Activated naive CD8-positive, alpha-beta T cell (primary cell): ENCODE measurements around the gene WHRN.

ENCODE experiments used
- H3K27ac Mint-ChIP-seq: one replicate; pipeline ENCODE4 v1.8.0; 2021; ENCODE audit warnings: mixed read lengths
- H3K27me3 Mint-ChIP-seq: one replicate; pipeline ENCODE4 v1.8.0; 2021; ENCODE audit warnings: mixed read lengths
- H3K36me3 Mint-ChIP-seq: one replicate; pipeline ENCODE4 v1.8.0; 2021; ENCODE audit warnings: mixed read lengths
- H3K4me1 Mint-ChIP-seq: one replicate; pipeline ENCODE4 v1.8.0; 2021; ENCODE audit warnings: low read depth, mixed read lengths
- H3K4me3 Mint-ChIP-seq: one replicate; pipeline ENCODE4 v1.8.0; 2021; ENCODE audit warnings: mild to moderate bottlenecking, mixed read lengths
- H3K9me3 Mint-ChIP-seq: one replicate; pipeline ENCODE4 v1.8.0; 2021; ENCODE audit warnings: low read depth, mixed read lengths

WHRN gene

DNA sequence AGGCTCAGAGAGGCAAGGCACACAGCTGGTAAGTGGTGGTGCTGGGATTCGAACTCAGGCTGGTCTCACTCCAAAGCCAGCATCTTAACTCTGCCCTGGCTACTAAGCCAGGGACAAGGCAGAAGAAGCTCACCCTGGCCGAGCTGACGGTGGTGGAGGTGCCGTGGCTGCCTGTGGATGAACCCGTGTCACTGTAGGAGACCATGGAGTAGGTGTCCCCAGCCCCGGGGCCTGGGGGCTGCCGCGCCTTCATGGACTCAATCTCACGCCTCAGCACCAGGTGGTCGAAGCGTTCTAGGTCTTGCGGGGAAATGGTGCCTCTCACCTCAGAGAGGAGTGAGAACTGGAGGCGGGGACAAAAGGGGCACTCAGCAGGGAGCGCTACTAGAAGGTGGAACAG lies 82.1 kb downstream of the WHRN start:
- no peak overlapping the region for H3K27ac Mint-ChIP-seq
- no peaks in the 10 kb centered on the region for H3K27me3 Mint-ChIP-seq
- H3K4me3 Mint-ChIP-seq, result no peak overlapping the region
- no peaks in the 10 kb centered on the region for H3K36me3 Mint-ChIP-seq
- H3K4me1 Mint-ChIP-seq, result peaks cover 5% of the 10 kb centered on the region
- H3K9me3 Mint-ChIP-seq, result no peaks in the 10 kb centered on the region

DNA sequence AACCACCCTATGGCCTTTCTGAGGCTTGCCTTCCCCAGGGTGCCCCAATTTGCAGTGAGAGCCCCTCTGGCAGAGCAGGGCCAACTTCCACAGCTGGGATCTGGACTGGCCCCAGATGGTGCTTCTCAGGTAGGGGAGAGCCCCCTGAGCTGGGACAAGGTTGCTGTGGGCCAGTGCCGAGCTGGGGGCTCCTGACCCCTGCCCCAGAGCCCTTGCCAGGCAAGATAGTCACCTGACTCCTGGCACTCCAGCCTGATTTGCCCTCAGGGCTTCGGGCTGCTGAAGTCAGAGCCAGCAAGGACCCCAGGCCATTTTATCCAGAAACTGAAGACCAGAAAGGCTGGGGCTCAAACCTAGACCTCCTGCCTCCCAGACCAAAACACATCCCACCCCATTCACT lies 84.1 kb downstream of the WHRN start:
- Mint-ChIP-seq H3K4me1 (peaks cover 6% of the 10 kb centered on the region), H3K27ac (no peak overlapping the region), H3K36me3 (no peaks in the 10 kb centered on the region), H3K4me3 (no peak overlapping the region), H3K27me3 (no peaks in the 10 kb centered on the region), H3K9me3 (no peaks in the 10 kb centered on the region)

DNA sequence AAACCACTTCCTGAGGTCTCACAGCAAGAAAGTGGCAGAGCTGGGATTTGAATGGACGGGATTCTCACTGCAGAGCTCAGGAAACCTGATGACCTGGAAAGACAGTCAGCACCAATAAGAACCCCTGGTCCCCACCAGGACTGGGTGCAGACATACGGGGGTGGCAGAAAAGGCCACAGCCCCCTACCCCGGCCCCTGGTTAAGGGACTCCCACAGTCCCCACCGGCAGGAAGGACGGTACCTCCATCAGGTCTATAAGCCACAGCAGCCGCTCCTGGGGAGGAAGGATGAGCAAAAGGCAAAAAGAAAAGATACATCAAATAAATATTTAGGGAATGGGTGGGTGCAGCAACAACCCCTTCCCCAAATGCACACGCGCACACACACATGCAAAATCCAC lies 85.5 kb downstream of the WHRN start:
- H3K27me3 Mint-ChIP-seq, result no peaks in the 10 kb centered on the region

DNA sequence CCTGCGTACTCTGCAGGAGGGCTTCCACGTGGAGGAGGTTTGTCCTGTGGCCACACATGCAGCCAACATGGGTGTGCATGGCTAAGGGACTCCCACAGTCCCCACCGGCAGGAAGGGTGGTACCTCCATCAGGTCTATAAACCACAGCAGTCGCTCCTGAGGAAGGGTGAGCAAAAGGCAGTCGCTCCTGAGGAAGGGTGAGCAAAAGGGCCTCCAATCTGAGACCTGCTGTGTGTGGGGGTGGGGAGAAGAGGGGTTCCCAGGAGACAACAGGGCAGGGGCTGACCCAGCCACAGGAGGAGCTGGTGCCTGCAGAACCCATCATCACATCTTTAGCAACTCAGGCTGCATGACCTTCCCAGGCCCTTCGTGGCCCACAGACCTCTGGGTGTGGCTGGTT lies 87.2 kb downstream of the WHRN start:
- no peaks in the 10 kb centered on the region for H3K27me3 Mint-ChIP-seq
- no peak overlapping the region for H3K27ac Mint-ChIP-seq
- peaks cover 6% of the 10 kb centered on the region for H3K4me1 Mint-ChIP-seq
- H3K4me3 Mint-ChIP-seq, result no peak overlapping the region
- H3K9me3 Mint-ChIP-seq, result no peaks in the 10 kb centered on the region
- no peaks in the 10 kb centered on the region for H3K36me3 Mint-ChIP-seq

More for the DNA sequence above, 85.5 kb downstream of the WHRN start:
- Mint-ChIP-seq H3K4me3 (no peak overlapping the region), H3K9me3 (no peaks in the 10 kb centered on the region), H3K36me3 (no peaks in the 10 kb centered on the region), H3K4me1 (peaks cover 6% of the 10 kb centered on the region), H3K27ac (no peak overlapping the region)

DNA sequence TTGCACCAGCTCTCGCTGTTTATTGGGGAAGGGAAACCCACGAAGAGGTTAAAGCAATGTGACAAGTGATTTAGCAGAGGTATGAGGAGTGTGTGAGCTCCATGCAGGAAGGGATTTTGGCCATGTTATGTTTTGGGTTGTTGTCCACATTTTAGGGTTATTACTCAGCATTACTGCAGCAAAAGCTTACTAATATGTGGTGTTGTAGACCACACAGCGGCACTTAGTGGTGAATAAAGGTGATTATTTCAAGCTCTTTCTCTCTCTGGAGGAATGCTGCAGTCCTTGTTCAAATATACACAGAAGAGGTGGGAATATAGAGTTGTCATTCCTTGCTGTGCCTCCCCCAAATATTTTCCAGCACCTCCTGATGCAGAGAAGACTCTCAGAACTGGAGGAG lies 87.8 kb downstream of the WHRN start:
- H3K4me1 Mint-ChIP-seq, result peaks cover 6% of the 10 kb centered on the region
- H3K36me3 Mint-ChIP-seq, result no peaks in the 10 kb centered on the region
- H3K9me3 Mint-ChIP-seq, result no peaks in the 10 kb centered on the region
- H3K27ac Mint-ChIP-seq, result no peak overlapping the region
- H3K4me3 Mint-ChIP-seq, result no peak overlapping the region
- no peaks in the 10 kb centered on the region for H3K27me3 Mint-ChIP-seq

DNA sequence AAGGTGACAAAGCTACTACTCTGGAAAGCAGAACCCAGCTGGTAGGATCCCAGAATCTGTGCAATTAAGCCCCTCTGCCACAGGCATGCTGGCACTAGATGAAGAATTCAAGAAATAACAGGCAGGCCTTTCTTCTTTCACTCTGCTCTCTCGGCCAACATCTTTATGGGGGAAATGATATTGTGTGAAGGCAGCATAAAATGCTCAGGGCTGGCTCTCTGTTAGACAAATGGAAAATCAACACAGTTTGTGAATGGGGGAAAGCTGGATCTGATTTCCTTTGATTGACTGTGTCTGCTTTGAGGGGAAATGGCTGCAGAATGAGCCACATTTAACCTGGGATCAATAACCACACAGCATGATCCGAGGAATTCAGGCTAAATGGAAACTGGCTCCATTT lies 88.4 kb downstream of the WHRN start:
- no peaks in the 10 kb centered on the region for H3K9me3 Mint-ChIP-seq
- H3K36me3 Mint-ChIP-seq, result no peaks in the 10 kb centered on the region
- H3K4me3 Mint-ChIP-seq, result no peak overlapping the region
- no peaks in the 10 kb centered on the region for H3K27me3 Mint-ChIP-seq
- H3K4me1 Mint-ChIP-seq, result peaks cover 6% of the 10 kb centered on the region
- no peak overlapping the region for H3K27ac Mint-ChIP-seq

DNA sequence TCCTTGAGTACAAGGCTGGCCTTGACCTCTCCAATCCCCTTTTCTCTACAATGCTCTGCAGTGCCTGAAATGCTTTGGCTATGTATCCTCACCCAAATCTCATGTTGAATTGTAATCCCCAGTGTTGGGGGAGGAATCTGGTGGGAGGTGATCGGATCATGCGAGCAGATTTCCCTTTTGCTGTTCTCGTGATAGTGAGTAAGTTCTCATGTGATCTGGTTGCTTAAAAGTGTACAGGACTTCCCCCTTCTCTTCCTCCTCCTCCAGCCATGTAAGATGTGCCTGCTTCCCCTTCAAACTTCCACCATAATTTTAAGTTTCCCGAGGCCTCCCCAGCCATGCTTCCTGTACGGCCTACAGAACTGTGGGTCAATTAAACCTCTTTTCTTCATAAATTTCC lies 89.0 kb downstream of the WHRN start:
- Mint-ChIP-seq H3K4me3 (no peak overlapping the region), H3K27ac (no peak overlapping the region), H3K27me3 (no peaks in the 10 kb centered on the region), H3K4me1 (peaks cover 6% of the 10 kb centered on the region), H3K36me3 (no peaks in the 10 kb centered on the region), H3K9me3 (no peaks in the 10 kb centered on the region)

DNA sequence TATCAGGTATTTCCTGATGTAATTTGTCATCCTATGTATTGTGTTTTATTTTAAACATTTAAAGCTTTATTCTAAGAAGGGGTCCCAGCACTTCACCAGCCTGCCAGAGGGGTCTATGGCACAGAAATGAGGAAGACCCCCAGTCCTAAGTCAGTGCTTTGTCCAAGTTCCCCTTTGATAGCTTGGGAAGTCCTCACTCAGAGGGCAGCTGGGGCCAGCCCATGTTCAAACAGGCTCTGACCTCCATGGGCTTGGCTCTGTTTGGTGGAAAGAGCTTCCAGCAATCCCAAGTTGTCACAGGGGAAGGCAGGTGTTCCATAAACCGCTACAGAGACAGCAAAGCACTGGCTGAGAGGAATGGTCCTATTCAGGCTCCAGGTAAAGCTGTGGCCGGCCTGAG lies 90.9 kb downstream of the WHRN start:
- no peaks in the 10 kb centered on the region for H3K36me3 Mint-ChIP-seq
- H3K27me3 Mint-ChIP-seq, result no peaks in the 10 kb centered on the region
- peaks cover 6% of the 10 kb centered on the region for H3K4me1 Mint-ChIP-seq
- H3K4me3 Mint-ChIP-seq, result no peak overlapping the region
- no peaks in the 10 kb centered on the region for H3K9me3 Mint-ChIP-seq
- no peak overlapping the region for H3K27ac Mint-ChIP-seq

DNA sequence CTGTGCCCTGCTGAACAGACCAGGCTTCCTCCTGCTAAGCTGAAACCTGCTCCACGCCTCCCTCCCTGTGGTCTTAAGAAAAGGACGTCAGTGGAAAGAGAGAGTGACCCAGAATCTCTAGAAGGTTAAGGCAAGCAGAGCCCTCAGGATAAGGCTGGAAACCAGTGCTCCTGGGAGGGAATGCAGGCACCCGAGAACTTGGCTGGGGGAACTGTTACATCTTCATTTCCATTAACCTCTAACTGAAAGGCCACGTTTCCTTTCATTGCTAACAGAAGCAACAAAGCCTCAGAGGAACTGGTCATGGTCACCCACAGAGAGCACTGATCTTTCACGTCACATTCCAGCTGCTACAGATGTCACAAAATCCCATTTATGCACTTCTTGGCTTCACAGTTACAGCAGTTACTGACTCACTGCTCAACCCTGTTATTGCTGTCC lies 91.4 kb downstream of the WHRN start:
- no peaks in the 10 kb centered on the region for H3K27me3 Mint-ChIP-seq
- peaks cover 6% of the 10 kb centered on the region for H3K4me1 Mint-ChIP-seq
- H3K36me3 Mint-ChIP-seq, result no peaks in the 10 kb centered on the region
- no peak overlapping the region for H3K27ac Mint-ChIP-seq
- H3K4me3 Mint-ChIP-seq, result no peak overlapping the region
- no peaks in the 10 kb centered on the region for H3K9me3 Mint-ChIP-seq

DNA sequence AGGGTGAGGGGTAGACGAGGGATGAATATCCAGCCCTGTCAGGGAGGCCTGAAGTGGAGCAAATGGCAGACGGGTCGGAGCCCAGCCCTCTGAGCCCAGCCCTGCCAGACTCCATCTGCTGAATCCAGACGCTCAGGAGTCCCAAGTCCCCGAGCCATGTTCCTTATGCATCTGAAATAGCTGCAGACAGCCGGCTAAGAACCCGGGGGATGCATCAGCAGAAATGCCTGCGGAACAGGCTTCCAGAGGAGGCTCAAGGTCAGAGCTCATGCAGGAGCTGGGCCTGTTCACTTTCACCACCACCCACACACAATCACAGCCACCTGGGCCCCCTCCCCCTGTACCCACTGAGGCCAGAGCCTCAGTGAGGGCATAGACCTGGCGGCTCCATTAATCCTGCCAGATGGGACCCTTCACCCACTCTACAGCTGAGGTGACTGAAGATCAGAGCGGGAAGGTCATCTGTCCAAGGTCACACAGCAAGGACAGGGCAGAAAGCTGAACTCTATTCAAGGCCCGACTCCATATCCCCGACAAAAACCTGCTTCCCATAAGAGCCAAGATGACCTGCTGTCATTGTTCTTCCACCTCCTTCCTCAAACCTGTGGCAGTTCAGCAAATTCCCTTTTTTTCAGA lies 93.1 kb downstream of the WHRN start:
- H3K27ac Mint-ChIP-seq, result no peak overlapping the region
- H3K9me3 Mint-ChIP-seq, result no peaks in the 10 kb centered on the region
- no peaks in the 10 kb centered on the region for H3K27me3 Mint-ChIP-seq
- no peaks in the 10 kb centered on the region for H3K4me1 Mint-ChIP-seq
- H3K36me3 Mint-ChIP-seq, result no peaks in the 10 kb centered on the region
- no peak overlapping the region for H3K4me3 Mint-ChIP-seq

DNA sequence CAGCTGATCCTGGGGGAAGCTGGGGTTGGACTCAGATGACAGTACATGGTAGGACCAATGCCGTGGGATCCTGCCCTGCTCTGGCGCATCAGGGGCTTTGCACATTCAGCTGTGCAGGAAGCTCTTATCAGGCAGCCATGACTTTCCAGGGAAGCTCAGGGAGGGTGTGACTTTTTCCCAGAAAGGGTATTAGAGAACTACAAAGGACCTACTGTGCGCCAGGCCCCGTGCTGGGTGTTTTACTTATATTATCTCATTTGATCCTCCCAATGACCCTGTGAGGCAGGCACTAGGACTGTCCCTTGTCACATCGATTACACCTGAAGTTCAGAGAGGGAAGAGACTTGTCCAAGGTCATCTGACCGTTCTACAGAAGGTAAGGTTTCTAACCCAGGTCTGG lies 93.8 kb downstream of the WHRN start:
- Mint-ChIP-seq H3K27ac (no peak overlapping the region), H3K9me3 (no peaks in the 10 kb centered on the region), H3K4me3 (no peak overlapping the region), H3K4me1 (no peaks in the 10 kb centered on the region), H3K27me3 (no peaks in the 10 kb centered on the region), H3K36me3 (no peaks in the 10 kb centered on the region)

DNA sequence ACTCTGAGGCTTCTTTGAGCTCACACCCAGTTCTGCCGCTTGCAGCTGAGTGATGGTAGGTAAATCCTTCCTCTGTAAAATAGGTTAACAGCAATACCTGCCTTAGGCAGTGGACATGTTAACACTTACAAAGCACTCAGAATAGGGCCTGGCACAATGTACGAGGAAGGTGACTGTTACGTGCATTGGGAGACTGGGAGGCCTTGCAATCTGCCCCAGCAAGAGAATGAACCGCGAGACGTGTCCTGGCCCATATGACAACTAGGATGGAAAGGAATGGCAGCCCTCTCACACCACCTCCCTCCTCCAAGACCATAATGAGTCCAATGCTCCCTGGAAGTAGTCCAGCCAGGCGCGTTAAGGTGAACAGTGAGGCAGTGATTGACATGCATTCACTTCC lies 94.4 kb downstream of the WHRN start:
- H3K4me3 Mint-ChIP-seq, result no peak overlapping the region
- H3K9me3 Mint-ChIP-seq, result no peaks in the 10 kb centered on the region
- no peaks in the 10 kb centered on the region for H3K36me3 Mint-ChIP-seq
- no peak overlapping the region for H3K27ac Mint-ChIP-seq
- H3K4me1 Mint-ChIP-seq, result no peaks in the 10 kb centered on the region
- no peaks in the 10 kb centered on the region for H3K27me3 Mint-ChIP-seq

DNA sequence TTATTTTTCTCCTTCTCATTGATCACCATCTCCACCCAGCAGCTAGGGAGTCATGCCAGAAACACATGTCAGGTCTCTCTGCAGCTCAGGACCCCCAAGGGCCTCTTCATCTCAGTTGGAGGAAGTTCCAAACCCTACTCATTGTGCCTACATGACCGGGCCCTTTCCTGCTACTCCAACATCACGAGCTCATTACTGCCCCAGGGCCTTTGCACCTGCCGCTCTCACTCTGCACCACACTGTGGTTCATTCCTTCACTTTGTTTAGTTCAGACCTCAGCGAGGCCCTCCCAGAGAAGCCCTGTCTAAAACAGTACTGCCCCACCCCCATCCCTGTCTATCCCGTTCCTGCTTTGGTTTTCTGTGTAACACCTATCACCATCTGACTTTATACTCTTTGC lies 95.4 kb downstream of the WHRN start:
- peaks cover 4% of the 10 kb centered on the region for H3K4me1 Mint-ChIP-seq
- no peaks in the 10 kb centered on the region for H3K27me3 Mint-ChIP-seq
- H3K9me3 Mint-ChIP-seq, result no peaks in the 10 kb centered on the region
- H3K36me3 Mint-ChIP-seq, result no peaks in the 10 kb centered on the region
- no peak overlapping the region for H3K27ac Mint-ChIP-seq
- no peak overlapping the region for H3K4me3 Mint-ChIP-seq

DNA sequence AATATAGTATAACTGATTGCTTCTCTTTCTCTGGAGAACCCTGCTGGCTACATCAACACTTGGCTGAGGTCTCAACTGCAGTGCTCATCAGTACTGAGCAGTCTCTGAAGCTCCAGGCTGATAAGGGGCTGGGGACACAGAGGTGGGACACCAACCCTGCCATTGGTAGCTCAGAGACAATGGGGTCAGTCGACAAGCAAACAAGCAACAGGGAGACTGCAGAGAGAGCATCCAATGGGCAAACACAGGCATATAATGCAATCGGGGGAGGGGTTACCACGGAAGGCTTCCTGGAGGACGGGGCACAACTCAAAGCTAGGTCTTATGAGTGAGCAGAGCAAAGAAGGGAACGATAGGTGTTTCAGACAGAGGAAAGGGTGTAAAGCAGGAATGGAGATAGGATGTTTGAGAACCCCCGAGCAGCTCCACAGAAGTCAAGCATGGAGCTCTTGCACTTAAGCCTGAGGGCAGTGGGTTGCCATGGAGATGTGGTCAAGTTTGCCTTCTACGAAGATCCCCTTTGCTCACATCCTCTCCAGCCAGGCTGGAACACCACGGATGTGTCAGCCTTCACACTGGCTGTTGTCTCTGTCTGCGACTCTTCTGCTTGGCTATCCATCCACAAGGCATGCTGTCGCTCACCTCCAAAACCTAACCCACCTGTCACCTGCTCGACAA lies 96.0 kb downstream of the WHRN start:
- no peaks in the 10 kb centered on the region for H3K9me3 Mint-ChIP-seq
- H3K4me1 Mint-ChIP-seq, result peaks cover 4% of the 10 kb centered on the region
- H3K27ac Mint-ChIP-seq, result no peak overlapping the region
- no peaks in the 10 kb centered on the region for H3K36me3 Mint-ChIP-seq
- H3K27me3 Mint-ChIP-seq, result no peaks in the 10 kb centered on the region
- no peak overlapping the region for H3K4me3 Mint-ChIP-seq

DNA sequence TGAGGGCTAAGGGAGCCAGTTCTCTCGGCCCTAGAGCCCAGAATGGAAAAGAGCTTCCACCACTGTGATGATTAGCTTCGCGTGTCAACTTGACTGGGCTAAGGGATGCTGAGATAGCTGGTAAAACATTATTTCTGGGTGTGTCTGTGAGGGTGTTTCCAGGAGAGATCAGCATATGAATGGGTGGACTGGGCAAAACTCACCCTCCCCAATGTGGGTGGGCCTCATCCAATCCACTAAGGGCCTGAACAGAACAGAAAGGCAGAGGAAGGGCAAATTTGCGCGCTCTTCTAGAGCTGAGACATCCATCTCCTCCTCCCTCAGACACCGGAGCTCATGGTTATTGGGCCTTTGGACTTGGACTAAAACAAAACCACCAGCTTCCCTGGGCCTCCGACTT lies 96.6 kb downstream of the WHRN start:
- H3K9me3 Mint-ChIP-seq, result no peaks in the 10 kb centered on the region
- no peak overlapping the region for H3K4me3 Mint-ChIP-seq
- no peaks in the 10 kb centered on the region for H3K27me3 Mint-ChIP-seq
- H3K36me3 Mint-ChIP-seq, result no peaks in the 10 kb centered on the region
- H3K27ac Mint-ChIP-seq, result no peak overlapping the region
- H3K4me1 Mint-ChIP-seq, result peaks cover 4% of the 10 kb centered on the region

DNA sequence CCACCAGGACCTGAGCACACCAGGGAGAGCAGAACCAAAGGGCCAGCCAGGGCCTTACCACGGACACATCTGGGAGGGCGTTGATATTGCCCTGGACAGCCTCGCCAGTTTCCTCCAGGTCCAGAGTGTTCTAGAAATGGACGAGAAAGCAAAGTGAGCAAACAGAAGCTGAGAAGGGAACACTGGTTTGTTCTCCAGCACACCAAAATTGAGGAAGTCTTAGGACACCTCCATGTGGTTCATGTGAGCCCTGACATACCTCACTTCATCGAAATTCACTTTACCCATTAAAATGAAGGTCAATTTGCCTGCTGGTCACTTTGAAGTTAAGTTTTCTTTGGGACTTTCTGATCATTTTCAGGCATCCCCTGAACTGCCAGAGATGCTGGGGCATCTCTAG lies 97.4 kb downstream of the WHRN start:
- H3K27ac Mint-ChIP-seq, result no peak overlapping the region
- no peaks in the 10 kb centered on the region for H3K27me3 Mint-ChIP-seq
- no peaks in the 10 kb centered on the region for H3K9me3 Mint-ChIP-seq
- H3K36me3 Mint-ChIP-seq, result no peaks in the 10 kb centered on the region
- peaks cover 4% of the 10 kb centered on the region for H3K4me1 Mint-ChIP-seq
- no peak overlapping the region for H3K4me3 Mint-ChIP-seq
